22Rv1 (cell line): ENCODE data around the gene MMP3.

Experiments
- CTCF ChIP-seq: fragments of 450-650 bp; IDR thresholded peaks from 2 replicates; pipeline ENCODE4 v1.5.1; 2017; ENCODE audit warnings: mild to moderate bottlenecking
- ZFX ChIP-seq: fragments of 450-650 bp; IDR thresholded peaks from 2 replicates; pipeline ENCODE4 v1.6.1; 2017; ENCODE audit warnings: antibody characterized with exemption, borderline replicate concordance

DNA sequence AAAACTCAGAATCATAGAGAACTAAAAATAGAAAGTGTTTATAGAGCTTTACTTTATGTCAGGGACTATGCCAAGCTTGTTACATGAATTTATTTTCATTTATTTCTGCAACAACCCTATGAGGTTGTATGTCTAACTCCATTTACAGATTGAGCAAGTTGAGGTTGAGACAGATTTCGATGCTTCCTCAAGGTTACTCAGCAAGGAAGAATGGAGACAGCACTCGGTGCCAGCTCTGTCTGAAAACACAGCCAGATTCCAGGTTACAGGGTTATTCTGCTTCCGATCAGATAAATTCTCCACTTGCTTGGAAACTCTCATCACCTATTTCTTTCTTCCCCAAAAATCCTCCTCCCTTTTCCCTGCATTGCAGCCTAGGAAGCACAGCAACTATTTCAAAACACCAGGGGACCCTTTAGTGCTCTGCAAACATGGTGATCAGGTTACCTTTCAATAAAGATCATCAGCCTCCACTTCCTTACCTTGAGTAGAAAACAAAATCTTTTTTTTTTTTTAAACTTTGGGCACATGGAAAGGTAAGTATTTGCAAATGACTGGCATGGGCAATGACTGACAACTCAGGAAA is 7.0 kb downstream of the MMP3 start:
- TF ChIP-seq CTCF (no peak), ZFX (no peak)
